DND-41 (cell line): ENCODE results near the gene AADAT.

Source experiments
- ATAC-seq: fragments of 200-7000 bp; cut with Tn5 transposase; 3 replicates; pipeline ENCODE4 v1.9.1; 2021; ENCODE audit warnings: low read depth; ENCODE audit not compliant: insufficient read depth
- DNase-seq: peaks from one replicate; pipeline ENCODE4 v3.0.0-alpha.2; 2020
- H2AFZ ChIP-seq: 2 replicates; pipeline ENCODE4 v1.6.0; 2012; ENCODE audit warnings: low read depth, low read length
- H3K27ac ChIP-seq: 2 replicates; pipeline ENCODE4 v1.5.1; 2012; ENCODE audit warnings: low read length, inconsistent platforms
- H3K27me3 ChIP-seq: fragments of 200-600 bp; sonication (generic); 2 replicates; pipeline ENCODE4 v1.6.0; 2012; ENCODE audit warnings: low read length, mild to moderate bottlenecking, inconsistent platforms; ENCODE audit not compliant: insufficient read depth, poor library complexity
- H3K36me3 ChIP-seq: 2 replicates; pipeline ENCODE4 v1.5.1; 2012; ENCODE audit warnings: low read length, inconsistent platforms; ENCODE audit not compliant: insufficient read depth
- H3K4me1 ChIP-seq: 2 replicates; pipeline ENCODE4 v1.5.1; 2012; ENCODE audit warnings: mild to moderate bottlenecking, low read length; ENCODE audit not compliant: insufficient read depth
- H3K4me2 ChIP-seq: 2 replicates; pipeline ENCODE4 v1.6.0; 2012; ENCODE audit warnings: mild to moderate bottlenecking, moderate library complexity, low read length, inconsistent platforms; ENCODE audit not compliant: insufficient read depth
- H3K4me3 ChIP-seq, 2 experiments: fragments of 200-600 bp in 1 of 2; shearing (Covaris generic) in 1 of 2; 2 replicates each; pipeline ENCODE4 v1.5.1; 2012 to 2016; ENCODE audit warnings: inconsistent platforms in 2 of 2, low read length in 2 of 2, mild to moderate bottlenecking in 2 of 2, low read depth in 1 of 2, moderate library complexity in 1 of 2
- H3K79me2 ChIP-seq: 2 replicates; pipeline ENCODE4 v1.6.0; 2012; ENCODE audit warnings: low read length, inconsistent platforms; ENCODE audit not compliant: insufficient read depth
- H3K9ac ChIP-seq: 2 replicates; pipeline ENCODE4 v1.6.0; 2012; ENCODE audit warnings: low read depth, mild to moderate bottlenecking, inconsistent platforms, low read length, moderate library complexity
- H3K9me3 ChIP-seq: 2 replicates; pipeline ENCODE4 v1.5.1; 2012; ENCODE audit warnings: low read length, moderate library complexity, mild to moderate bottlenecking, inconsistent platforms; ENCODE audit not compliant: insufficient read depth, severe bottlenecking
- H4K20me1 ChIP-seq: 2 replicates; pipeline ENCODE4 v1.6.0; 2012; ENCODE audit warnings: low read length; ENCODE audit not compliant: insufficient read depth
- EZH2 ChIP-seq: IDR thresholded peaks from 3 replicates; pipeline ENCODE4 v1.6.1; 2012; ENCODE audit warnings: borderline replicate concordance, low read depth, mild to moderate bottlenecking, moderate library complexity, low read length, inconsistent platforms; ENCODE audit not compliant: severe bottlenecking
- TF ChIP-seq, protein P1 (sequence below): IDR thresholded peaks from 2 replicates; pipeline ENCODE4 v1.5.1; 2012; ENCODE audit warnings: borderline replicate concordance, low read length, moderate library complexity, mild to moderate bottlenecking; ENCODE audit not compliant: poor library complexity, severe bottlenecking; ENCODE audit errors: extremely low read depth

AADAT gene

DNA sequence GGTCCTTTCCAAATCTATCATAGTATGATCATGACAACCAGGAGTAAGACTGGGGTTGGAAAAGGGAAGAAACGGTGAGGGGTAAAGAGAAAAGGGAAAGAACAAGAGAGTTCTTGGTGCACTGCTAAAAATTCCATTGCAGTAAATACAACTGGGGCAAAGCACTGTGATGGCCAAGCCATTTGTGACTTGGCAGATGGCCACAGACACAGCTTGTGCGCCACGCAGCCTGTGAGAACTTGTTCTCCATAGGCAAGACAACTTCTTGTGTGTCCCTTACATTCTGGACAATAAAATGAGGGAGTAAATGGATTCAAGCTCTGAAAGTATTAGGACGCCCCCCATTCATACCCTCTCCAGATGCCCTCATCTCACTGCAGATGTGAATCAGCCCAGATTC, 74.5 kb downstream of the AADAT start:
- no peaks in the 10 kb centered on the region for H3K27me3 ChIP-seq
- no peak overlapping the region for H3K9ac ChIP-seq
- no peak overlapping the region for H2AFZ ChIP-seq
- no peaks in the 10 kb centered on the region for H3K4me1 ChIP-seq
- ATAC-seq (no peak), DNase-seq (no peak)
- no peaks in the 10 kb centered on the region for H4K20me1 ChIP-seq
- H3K36me3 ChIP-seq = no peaks in the 10 kb centered on the region
- H3K9me3 ChIP-seq = no peaks in the 10 kb centered on the region
- no peak overlapping the region for H3K4me3 ChIP-seq
- TF ChIP-seq, protein P1, sequence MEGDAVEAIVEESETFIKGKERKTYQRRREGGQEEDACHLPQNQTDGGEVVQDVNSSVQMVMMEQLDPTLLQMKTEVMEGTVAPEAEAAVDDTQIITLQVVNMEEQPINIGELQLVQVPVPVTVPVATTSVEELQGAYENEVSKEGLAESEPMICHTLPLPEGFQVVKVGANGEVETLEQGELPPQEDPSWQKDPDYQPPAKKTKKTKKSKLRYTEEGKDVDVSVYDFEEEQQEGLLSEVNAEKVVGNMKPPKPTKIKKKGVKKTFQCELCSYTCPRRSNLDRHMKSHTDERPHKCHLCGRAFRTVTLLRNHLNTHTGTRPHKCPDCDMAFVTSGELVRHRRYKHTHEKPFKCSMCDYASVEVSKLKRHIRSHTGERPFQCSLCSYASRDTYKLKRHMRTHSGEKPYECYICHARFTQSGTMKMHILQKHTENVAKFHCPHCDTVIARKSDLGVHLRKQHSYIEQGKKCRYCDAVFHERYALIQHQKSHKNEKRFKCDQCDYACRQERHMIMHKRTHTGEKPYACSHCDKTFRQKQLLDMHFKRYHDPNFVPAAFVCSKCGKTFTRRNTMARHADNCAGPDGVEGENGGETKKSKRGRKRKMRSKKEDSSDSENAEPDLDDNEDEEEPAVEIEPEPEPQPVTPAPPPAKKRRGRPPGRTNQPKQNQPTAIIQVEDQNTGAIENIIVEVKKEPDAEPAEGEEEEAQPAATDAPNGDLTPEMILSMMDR = no peak
- TF ChIP-seq EZH2 = no peak
- H3K79me2 ChIP-seq = no peaks in the 10 kb centered on the region
- H3K4me2 ChIP-seq = no peak overlapping the region
- no peak overlapping the region for H3K27ac ChIP-seq

DNA sequence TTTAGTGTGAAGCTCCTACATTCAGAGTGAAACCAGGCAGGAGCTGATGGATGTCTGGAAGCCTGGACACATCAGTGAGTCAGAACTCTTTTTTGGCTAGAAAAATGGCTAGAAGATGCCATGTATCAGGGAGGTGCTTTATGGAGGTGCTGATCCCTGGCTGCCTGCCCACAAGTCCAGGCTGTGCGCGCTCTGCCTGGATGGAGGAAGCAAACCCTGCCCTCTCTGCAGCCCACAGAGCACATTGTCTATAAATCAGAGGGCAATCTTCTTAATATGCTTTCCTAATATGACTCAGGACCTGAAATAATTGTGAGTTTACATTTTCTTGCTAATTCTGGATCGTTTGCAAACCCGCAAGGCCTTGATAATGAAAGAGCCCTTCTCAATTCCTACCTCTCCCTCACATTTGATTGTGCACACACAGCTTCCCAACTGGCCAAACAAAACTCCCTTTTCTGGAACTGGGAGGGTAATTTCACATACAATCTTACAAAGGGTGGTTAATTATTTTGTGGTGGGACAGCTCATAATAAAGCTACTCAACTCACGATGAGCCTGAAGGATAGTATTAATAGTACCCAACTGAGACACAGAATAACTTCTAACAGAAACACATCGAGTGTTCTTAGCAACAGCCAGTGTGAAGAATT, 75.3 kb downstream of the AADAT start:
- Histone ChIP-seq H4K20me1 (no peaks in the 10 kb centered on the region), H3K4me2 (no peak overlapping the region), H3K4me3 (no peak overlapping the region), H3K4me1 (no peaks in the 10 kb centered on the region), H3K79me2 (no peaks in the 10 kb centered on the region), H3K9ac (no peak overlapping the region), H3K27ac (no peak overlapping the region), H3K27me3 (no peaks in the 10 kb centered on the region), H3K36me3 (no peaks in the 10 kb centered on the region), H2AFZ (no peak overlapping the region), H3K9me3 (no peaks in the 10 kb centered on the region)
- DNase-seq (no peak), ATAC-seq (no peak)
- no peak for TF ChIP-seq EZH2
- TF ChIP-seq, protein P1 = no peak

DNA sequence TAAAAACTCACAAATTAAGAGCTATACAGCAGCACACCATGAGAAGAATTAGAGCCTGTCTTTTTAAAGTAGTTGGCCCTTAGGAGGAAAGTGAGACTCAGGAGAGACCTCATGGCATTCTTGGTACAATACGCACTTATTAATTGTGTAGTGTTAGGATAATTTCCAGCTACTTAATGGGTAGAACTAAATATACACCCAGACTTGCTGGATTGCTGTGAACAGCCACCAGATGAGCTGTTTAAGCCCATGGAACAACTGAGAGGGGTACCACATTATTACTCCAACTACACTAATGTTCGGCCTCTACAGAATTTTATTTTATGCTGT, 77.2 kb downstream of the AADAT start:
- Histone ChIP-seq H3K9ac (no peak overlapping the region), H3K79me2 (no peaks in the 10 kb centered on the region), H2AFZ (no peak overlapping the region), H3K9me3 (no peaks in the 10 kb centered on the region), H3K36me3 (no peaks in the 10 kb centered on the region), H4K20me1 (no peaks in the 10 kb centered on the region), H3K4me2 (no peak overlapping the region), H3K4me1 (no peaks in the 10 kb centered on the region), H3K27me3 (no peaks in the 10 kb centered on the region), H3K27ac (no peak overlapping the region), H3K4me3 (no peak overlapping the region)
- TF ChIP-seq, protein P1 = no peak
- no peak for TF ChIP-seq EZH2
- ATAC-seq = no peak
- no peak for DNase-seq
